Naive thymus-derived CD4-positive, alpha-beta T cell (primary cell): Measurements from ENCODE around the gene GPR158. TPM values are rescaled to one million over a fixed set of nuclear protein-coding genes. Genes with fewer than 3 reads are reported as not detected.

Experiments used
- ATAC-seq: fragments of 150-1000 bp; cut with Tn5 transposase; 2 replicates; pipeline ENCODE4 v1.10.0; 2021; ENCODE audit warnings: mild to moderate bottlenecking, moderate library complexity
- CTCF ChIA-PET: fragments of 350-600 bp; sonication (Branson Sonifier 250); formaldehyde crosslinking; loops from one replicate; lab custom pipeline; 2021; ENCODE audit warnings: antibody characterized with exemption; lab: Charles Lee
- POLR2A ChIA-PET: fragments of 350-600 bp; sonication (Branson Sonifier 250); formaldehyde crosslinking; loops from one replicate; lab custom pipeline; 2021; ENCODE audit warnings: antibody characterized with exemption, inconsistent platforms; lab: Charles Lee
- DNase-seq, 9 donors: peaks; one replicate each; pipeline versions ENCODE4 v3.0.0 to v3.0.0-alpha.2; 2020 to 2022; ENCODE audit warnings: mixed read lengths in 1 of 9
- H3K27ac ChIP-seq: one replicate; pipeline ENCODE4 v1.7.0; 2013; ENCODE audit warnings: mild to moderate bottlenecking, low read depth, low read length, moderate library complexity
- H3K27me3 ChIP-seq, 2 donors: one replicate each; pipeline ENCODE4 v1.7.0; 2013; ENCODE audit warnings: low read length in 2 of 2, mild to moderate bottlenecking in 2 of 2, moderate library complexity in 2 of 2; ENCODE audit not compliant: control insufficient read depth in 2 of 2, insufficient read depth in 2 of 2
- H3K36me3 ChIP-seq, 3 experiments: 1 replicate in 2 of 3; 2 replicates in 1 of 3; pipeline ENCODE4 v1.7.0; 2013; ENCODE audit warnings: low read length in 3 of 3, mild to moderate bottlenecking in 3 of 3, moderate library complexity in 1 of 3; ENCODE audit not compliant: insufficient read depth in 3 of 3, control insufficient read depth in 2 of 3
- H3K4me1 ChIP-seq, 2 donors: one replicate each; pipeline ENCODE4 v1.7.0; 2013; ENCODE audit warnings: low read length in 2 of 2, mild to moderate bottlenecking in 2 of 2, moderate library complexity in 1 of 2; ENCODE audit not compliant: control insufficient read depth in 2 of 2, insufficient read depth in 2 of 2
- H3K4me3 ChIP-seq: 2 replicates; pipeline ENCODE4 v1.7.0; 2013; ENCODE audit warnings: mild to moderate bottlenecking, low read length
- H3K9me3 ChIP-seq, 3 experiments: 1 replicate in 2 of 3; 2 replicates in 1 of 3; pipeline ENCODE4 v1.7.0; 2013; ENCODE audit warnings: low read length in 3 of 3; ENCODE audit not compliant: control insufficient read depth in 2 of 3
- H3K27ac Mint-ChIP-seq, 9 donors: one replicate each; pipeline ENCODE4 v1.8.0; 2020 to 2022; ENCODE audit warnings: mixed read lengths in 9 of 9, mild to moderate bottlenecking in 8 of 9, moderate library complexity in 5 of 9, inconsistent platforms in 2 of 9
- H3K27me3 Mint-ChIP-seq, 5 donors: one replicate each; pipeline ENCODE4 v1.8.0; 2021 to 2022; ENCODE audit warnings: mixed read lengths in 5 of 5, mild to moderate bottlenecking in 1 of 5
- H3K36me3 Mint-ChIP-seq, 5 donors: one replicate each; pipeline ENCODE4 v1.8.0; 2020 to 2022; ENCODE audit warnings: mixed read lengths in 5 of 5, mild to moderate bottlenecking in 3 of 5, inconsistent platforms in 1 of 5
- H3K4me1 Mint-ChIP-seq, 7 donors: one replicate each; pipeline ENCODE4 v1.8.0; 2020 to 2022; ENCODE audit warnings: mixed read lengths in 7 of 7, mild to moderate bottlenecking in 3 of 7, inconsistent platforms in 1 of 7
- H3K4me3 Mint-ChIP-seq, 10 donors: one replicate each; pipeline ENCODE4 v1.8.0; 2020 to 2022; ENCODE audit warnings: mild to moderate bottlenecking in 10 of 10, mixed read lengths in 10 of 10, moderate library complexity in 6 of 10, inconsistent platforms in 2 of 10
- H3K9me3 Mint-ChIP-seq, 11 donors: one replicate each; pipeline ENCODE4 v1.8.0; 2020 to 2022; ENCODE audit warnings: mixed read lengths in 11 of 11, mild to moderate bottlenecking in 4 of 11, inconsistent platforms in 1 of 11, moderate library complexity in 1 of 11
- intact Hi-C, 2 donors: fragments of 100-400 bp; cut with micrococcal nuclease; formaldehyde crosslinking; loops; one replicate each; pipeline ENCODE4 v1.15.1; 2023
- polyA plus RNA-seq, 2 donors: library from polyadenylated mRNA; unstranded; fragments of 300-500 nt; fragmentation: Illumina TruSeq; gene quantifications; one replicate each; pipeline ENCODE4 v1.2.3, GENCODE V29; 2021
- total RNA-seq, 6 experiments: library from RNA in 5 of 6; stranded (reverse) in 5 of 6; gene quantifications; 1 replicate in 5 of 6; 2 replicates in 1 of 6; pipeline ENCODE4 v1.2.3 and lab custom pipeline; 2021 to 2026

The GPR158 gene
- total and polyA plus RNA-seq, 7 experiments from 2014 or later = not detected

- Mint-ChIP-seq H3K9me3 (peaks cover 0 to 9% (median 4%) of the 10 kb centered on the region in 11 donors), H3K36me3 (no peaks in the 10 kb centered on the region), H3K27ac (no peak overlapping the region), H3K4me3 (no peak overlapping the region), H3K4me1 (no peaks in the 10 kb centered on the region), H3K27me3 (peaks cover 0 to 9% (median 7%) of the 10 kb centered on the region in 5 donors)
- Histone ChIP-seq H3K27me3 (no peaks in the 10 kb centered on the region), H3K27ac (no peak overlapping the region), H3K4me3 (no peak overlapping the region), H3K4me1 (no peaks in the 10 kb centered on the region), H3K9me3 (no peaks in the 10 kb centered on the region), H3K36me3 (no peaks in the 10 kb centered on the region)
- ATAC-seq = no peak
- ChIA-PET POLR2A (no interaction called here), CTCF (no interaction called here)
- no peak for DNase-seq
- intact Hi-C loops = no loop called here
These were observed 16.5 kb downstream of the GPR158 start for GRCh38 chr10:25191162-25191895.

GRCh38 chr10:25198151-25198550, 23.4 kb downstream of the GPR158 start:
- H3K9me3 Mint-ChIP-seq = peaks cover 0 to 2% (median 0%) of the 10 kb centered on the region in 11 donors
- H3K27me3 ChIP-seq = no peaks in the 10 kb centered on the region
- H3K27ac ChIP-seq = no peak overlapping the region
- ChIA-PET CTCF (no interaction called here), POLR2A (no interaction called here)
- no peaks in the 10 kb centered on the region for H3K4me1 ChIP-seq
- no peaks in the 10 kb centered on the region for H3K36me3 Mint-ChIP-seq
- H3K9me3 ChIP-seq = no peaks in the 10 kb centered on the region
- no peaks in the 10 kb centered on the region for H3K36me3 ChIP-seq
- H3K4me3 Mint-ChIP-seq = no peak overlapping the region
- H3K4me1 Mint-ChIP-seq = no peaks in the 10 kb centered on the region
- ATAC-seq (no peak), DNase-seq (no peak)
- peaks cover 0 to 15% (median 4%) of the 10 kb centered on the region in 5 donors for H3K27me3 Mint-ChIP-seq
- no peak overlapping the region for H3K27ac Mint-ChIP-seq
- H3K4me3 ChIP-seq = no peak overlapping the region
- intact Hi-C loops = no loop called here

DNA sequence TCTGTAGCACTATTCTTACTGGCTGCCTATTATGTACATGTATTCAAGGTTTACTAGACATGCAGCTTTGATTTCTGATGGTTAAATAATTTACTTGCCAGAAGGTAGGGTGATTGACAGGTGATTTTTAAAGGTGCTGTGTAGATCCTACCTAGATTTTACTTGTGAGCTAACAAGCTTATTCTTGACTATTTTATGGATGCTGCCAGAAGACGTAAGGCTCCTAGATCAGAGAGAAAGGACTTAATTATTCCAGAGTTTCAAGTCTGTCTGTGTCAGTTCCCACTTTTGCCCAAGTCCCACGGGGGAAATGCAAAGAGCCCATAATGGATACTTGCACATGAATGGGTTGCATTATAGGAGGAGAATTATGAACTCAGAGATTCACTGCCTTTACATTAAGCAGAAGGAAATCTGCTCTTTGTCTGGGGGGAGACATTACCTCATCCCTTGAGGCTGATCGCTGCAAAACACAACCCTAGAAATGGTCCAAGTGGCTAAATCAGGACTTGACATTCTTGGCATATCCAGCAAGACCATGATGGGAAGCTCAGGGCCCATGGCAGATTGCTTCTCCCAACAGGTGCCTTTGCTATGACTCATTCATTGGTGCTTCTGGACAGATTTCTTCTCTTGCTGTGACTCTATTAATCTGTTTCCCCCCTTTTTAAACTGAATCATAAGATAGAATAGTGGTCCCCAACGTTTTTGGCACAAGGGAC, 32.1 kb downstream of the GPR158 start:
- Histone ChIP-seq H3K27me3 (no peaks in the 10 kb centered on the region), H3K9me3 (no peaks in the 10 kb centered on the region), H3K4me1 (no peaks in the 10 kb centered on the region), H3K27ac (no peak overlapping the region), H3K36me3 (no peaks in the 10 kb centered on the region), H3K4me3 (no peak overlapping the region)
- Mint-ChIP-seq H3K4me1 (no peaks in the 10 kb centered on the region), H3K27ac (no peak overlapping the region), H3K4me3 (no peak overlapping the region), H3K9me3 (peaks cover 0 to 4% (median 0%) of the 10 kb centered on the region in 11 donors), H3K27me3 (peaks cover 0 to 20% (median 3%) of the 10 kb centered on the region in 5 donors), H3K36me3 (no peaks in the 10 kb centered on the region)
- ChIA-PET POLR2A (no interaction called here), CTCF (no interaction called here)
- no peak for DNase-seq
- intact Hi-C loops = no loop called here
- ATAC-seq = no peak

GRCh38 chr10:25209618-25210017, 34.8 kb downstream of the GPR158 start:
- Mint-ChIP-seq H3K9me3 (peaks cover 0 to 4% (median 2%) of the 10 kb centered on the region in 11 donors), H3K27ac (no peak overlapping the region), H3K4me1 (no peaks in the 10 kb centered on the region), H3K4me3 (no peak overlapping the region), H3K27me3 (peaks cover 0 to 20% (median 3%) of the 10 kb centered on the region in 5 donors), H3K36me3 (no peaks in the 10 kb centered on the region)
- H3K9me3 ChIP-seq = no peaks in the 10 kb centered on the region
- H3K36me3 ChIP-seq = no peaks in the 10 kb centered on the region
- no peaks in the 10 kb centered on the region for H3K27me3 ChIP-seq
- no peaks in the 10 kb centered on the region for H3K4me1 ChIP-seq
- H3K27ac ChIP-seq = no peak overlapping the region
- H3K4me3 ChIP-seq = no peak overlapping the region
- DNase-seq = no peak
- no peak for ATAC-seq
- POLR2A ChIA-PET = no interaction called here
- intact Hi-C loops = no loop called here
- CTCF ChIA-PET = no interaction called here

- H3K36me3 Mint-ChIP-seq = no peaks in the 10 kb centered on the region
- Histone ChIP-seq H3K9me3 (no peaks in the 10 kb centered on the region), H3K27ac (no peak overlapping the region), H3K4me3 (no peak overlapping the region), H3K4me1 (no peaks in the 10 kb centered on the region), H3K27me3 (no peaks in the 10 kb centered on the region), H3K36me3 (no peaks in the 10 kb centered on the region)
- peaks cover 0 to 19% (median 3%) of the 10 kb centered on the region in 5 donors for H3K27me3 Mint-ChIP-seq
- intact Hi-C loops = no loop called here
- ATAC-seq (no peak), DNase-seq (no peak)
- H3K27ac Mint-ChIP-seq = no peak overlapping the region
- POLR2A ChIA-PET = no interaction called here
- H3K9me3 Mint-ChIP-seq = peaks cover 0 to 6% (median 0%) of the 10 kb centered on the region in 11 donors
- H3K4me1 Mint-ChIP-seq = no peaks in the 10 kb centered on the region
- H3K4me3 Mint-ChIP-seq = no peak overlapping the region
- CTCF ChIA-PET = no interaction called here
These were observed 35.5 kb downstream of the GPR158 start for GRCh38 chr10:25210265-25210664.

DNA sequence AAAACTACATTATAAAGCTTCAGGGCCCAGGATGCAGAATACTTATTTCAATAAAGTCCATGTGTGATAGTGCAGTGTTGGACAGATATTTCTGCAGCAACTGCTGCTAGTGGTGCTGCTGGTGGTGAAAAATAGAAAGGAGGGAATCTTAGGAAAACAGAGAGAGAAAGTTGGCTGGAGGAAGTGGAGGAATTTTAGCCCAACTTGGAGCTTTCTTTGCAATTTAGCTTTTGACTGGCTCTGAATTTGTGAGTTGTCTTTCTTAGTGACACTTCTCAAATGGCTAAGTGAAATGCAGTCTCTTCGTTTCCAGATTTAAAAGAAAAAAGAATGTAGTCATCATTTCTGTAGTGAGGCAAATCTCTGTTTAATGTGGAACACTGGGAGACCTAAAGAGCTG, 45.4 kb downstream of the GPR158 start:
- Mint-ChIP-seq H3K27me3 (peaks cover 0 to 17% (median 3%) of the 10 kb centered on the region in 5 donors), H3K9me3 (peaks cover 0 to 2% (median 0%) of the 10 kb centered on the region in 11 donors), H3K4me1 (peaks cover 0 to 1% (median 0%) of the 10 kb centered on the region in 7 donors), H3K27ac (no peak overlapping the region), H3K4me3 (no peak overlapping the region), H3K36me3 (no peaks in the 10 kb centered on the region)
- DNase-seq (no peak), ATAC-seq (no peak)
- POLR2A ChIA-PET = no interaction called here
- H3K27me3 ChIP-seq = no peaks in the 10 kb centered on the region
- intact Hi-C loops = no loop called here
- no peaks in the 10 kb centered on the region for H3K9me3 ChIP-seq
- H3K27ac ChIP-seq = no peak overlapping the region
- no peaks in the 10 kb centered on the region for H3K4me1 ChIP-seq
- CTCF ChIA-PET = interaction anchor here (0.6 kb wide), 1 partner anchor 652 kb away, joined by 3 read pairs; no protein-coding TSS in a partner anchor
- H3K4me3 ChIP-seq = no peak overlapping the region
- no peaks in the 10 kb centered on the region for H3K36me3 ChIP-seq
